H7 (cell line): ENCODE results near the gene ANKH. TPM values are rescaled to one million over a fixed set of nuclear protein-coding genes. Genes with fewer than 3 reads are reported as not detected.

Source experiments
- DNase-seq: peaks from one replicate; pipeline ENCODE4 v3.0.0; 2012
- H3K27me3 ChIP-seq: 2 replicates; pipeline ENCODE4 v1.6.0; 2011; ENCODE audit warnings: mild to moderate bottlenecking, low read length; ENCODE audit not compliant: control insufficient read depth, insufficient read depth
- H3K36me3 ChIP-seq: replicated peaks from 2 replicates; pipeline ENCODE4 v1.5.1; 2011; ENCODE audit warnings: low read length; ENCODE audit not compliant: control insufficient read depth, insufficient read depth
- H3K4me3 ChIP-seq: 2 replicates; pipeline ENCODE4 v1.5.1; 2011; ENCODE audit warnings: low read depth, mild to moderate bottlenecking, control low read depth, low read length, moderate library complexity; ENCODE audit not compliant: insufficient read depth
- total RNA-seq: library from RNA; depleted of rRNA; stranded (reverse); fragments of >200 nt; shearing (Covaris generic); gene quantifications from 2 replicates; pipeline ENCODE4 v1.2.3, GENCODE V29; 2014

The ANKH gene
- total RNA-seq, 1 experiment from 2014 or later: 6.5 TPM

- H3K27me3 ChIP-seq: no peaks in the 10 kb centered on the region
- no peak overlapping the region for H3K4me3 ChIP-seq
- H3K36me3 ChIP-seq: peaks cover 2% of the 10 kb centered on the region
- no peak for DNase-seq
Observed at GRCh38 chr5:14700478-14701436, 170.8 kb downstream of the ANKH start.

GRCh38 chr5:14699807-14700400, 171.7 kb downstream of the ANKH start:
- peaks cover 2% of the 10 kb centered on the region for H3K36me3 ChIP-seq
- H3K4me3 ChIP-seq: no peak overlapping the region
- DNase-seq: no peak
- no peaks in the 10 kb centered on the region for H3K27me3 ChIP-seq

GRCh38 chr5:14699159-14699558, 172.4 kb downstream of the ANKH start:
- no peaks in the 10 kb centered on the region for H3K27me3 ChIP-seq
- H3K36me3 ChIP-seq: peaks cover 2% of the 10 kb centered on the region
- H3K4me3 ChIP-seq: no peak overlapping the region
- no peak for DNase-seq

GRCh38 chr5:14698495-14698894, 173.1 kb downstream of the ANKH start:
- H3K36me3 ChIP-seq: peaks cover 4% of the 10 kb centered on the region
- no peak for DNase-seq
- H3K4me3 ChIP-seq: no peak overlapping the region
- H3K27me3 ChIP-seq: no peaks in the 10 kb centered on the region

GRCh38 chr5:14696851-14697250, 174.7 kb downstream of the ANKH start:
- DNase-seq: no peak
- Histone ChIP-seq H3K4me3 (no peak overlapping the region), H3K36me3 (peaks cover 4% of the 10 kb centered on the region), H3K27me3 (no peaks in the 10 kb centered on the region)

- H3K4me3 ChIP-seq: no peak overlapping the region
- DNase-seq: peak; percentile 56
- no peaks in the 10 kb centered on the region for H3K27me3 ChIP-seq
- H3K36me3 ChIP-seq: peaks cover 4% of the 10 kb centered on the region
Observed at GRCh38 chr5:14696057-14696456, 175.5 kb downstream of the ANKH start.

GRCh38 chr5:14695152-14695551, 176.4 kb downstream of the ANKH start:
- no peak for DNase-seq
- no peak overlapping the region for H3K4me3 ChIP-seq
- no peaks in the 10 kb centered on the region for H3K27me3 ChIP-seq
- peaks cover 4% of the 10 kb centered on the region for H3K36me3 ChIP-seq

- no peak for DNase-seq
- Histone ChIP-seq H3K36me3 (peaks cover 11% of the 10 kb centered on the region), H3K4me3 (no peak overlapping the region)
Observed at GRCh38 chr5:14693070-14693469, 178.5 kb downstream of the ANKH start.

GRCh38 chr5:14687023-14687665, 184.4 kb downstream of the ANKH start:
- H3K4me3 ChIP-seq: no peak overlapping the region
- DNase-seq: no peak

More at GRCh38 chr5:14693070-14693469, 178.5 kb downstream of the ANKH start:
- H3K27me3 ChIP-seq: no peaks in the 10 kb centered on the region

GRCh38 chr5:14686517-14686916, 185.1 kb downstream of the ANKH start:
- Histone ChIP-seq H3K4me3 (no peak overlapping the region), H3K36me3 (peaks cover 12% of the 10 kb centered on the region), H3K27me3 (no peaks in the 10 kb centered on the region)
- no peak for DNase-seq

More at GRCh38 chr5:14687023-14687665, 184.4 kb downstream of the ANKH start:
- peaks cover 11% of the 10 kb centered on the region for H3K36me3 ChIP-seq
- no peaks in the 10 kb centered on the region for H3K27me3 ChIP-seq

GRCh38 chr5:14685757-14686156, 185.8 kb downstream of the ANKH start:
- Histone ChIP-seq H3K27me3 (no peaks in the 10 kb centered on the region), H3K36me3 (peaks cover 12% of the 10 kb centered on the region), H3K4me3 (no peak overlapping the region)
- DNase-seq: peak; percentile 64

GRCh38 chr5:14684757-14685156, 186.8 kb downstream of the ANKH start:
- no peak for DNase-seq
- H3K27me3 ChIP-seq: no peaks in the 10 kb centered on the region
- peaks cover 10% of the 10 kb centered on the region for H3K36me3 ChIP-seq
- H3K4me3 ChIP-seq: no peak overlapping the region

GRCh38 chr5:14683906-14684455, 187.6 kb downstream of the ANKH start:
- DNase-seq: no peak
- H3K4me3 ChIP-seq: no peak overlapping the region
- H3K36me3 ChIP-seq: peaks cover 5% of the 10 kb centered on the region
- H3K27me3 ChIP-seq: no peaks in the 10 kb centered on the region

- DNase-seq: no peak
- Histone ChIP-seq H3K36me3 (peaks cover 2% of the 10 kb centered on the region), H3K4me3 (no peak overlapping the region), H3K27me3 (no peaks in the 10 kb centered on the region)
Observed at GRCh38 chr5:14681236-14681752, 190.3 kb downstream of the ANKH start.
